HepG2 (cell line): ENCODE measurements around the gene TFEB. TPM values are rescaled to one million over a fixed set of nuclear protein-coding genes. Genes with fewer than 3 reads are reported as not detected.
A peak's percentile ranks its signal among the peaks of the same experiment; 100 is the strongest.

Source experiments
- CBFB ChIP-seq: sonication (generic); formaldehyde crosslinking; IDR thresholded peaks from 2 replicates; pipeline ENCODE4 v1.4.0; 2020; ENCODE audit warnings: missing genetic modification reagents
- GLI4 ChIP-seq: sonication (generic); formaldehyde crosslinking; IDR thresholded peaks from 2 replicates; pipeline ENCODE4 v1.5.1; 2020; ENCODE audit warnings: missing genetic modification reagents, mild to moderate bottlenecking, moderate library complexity, borderline replicate concordance
- HDAC1 ChIP-seq: sonication (generic); formaldehyde crosslinking; IDR thresholded peaks from 2 replicates; pipeline ENCODE4 v1.5.1; 2020; ENCODE audit warnings: mild to moderate bottlenecking, missing genetic modification reagents
- MED1 ChIP-seq: sonication (generic); formaldehyde crosslinking; IDR thresholded peaks from 2 replicates; pipeline ENCODE4 v1.4.0; 2020; ENCODE audit warnings: missing genetic modification reagents
- NRL ChIP-seq: sonication (generic); formaldehyde crosslinking; IDR thresholded peaks from 2 replicates; pipeline ENCODE4 v1.5.0; 2020; ENCODE audit warnings: missing genetic modification reagents, mild to moderate bottlenecking, moderate library complexity, borderline replicate concordance
- POLR2AphosphoS5 ChIP-seq: IDR thresholded peaks from 2 replicates; pipeline ENCODE4 v1.6.1; 2012; ENCODE audit warnings: low read depth, low read length
- RELA ChIP-seq: sonication (generic); formaldehyde crosslinking; IDR thresholded peaks from 2 replicates; pipeline ENCODE4 v1.4.0; 2020; ENCODE audit warnings: missing genetic modification reagents
- RORA ChIP-seq: sonication (generic); formaldehyde crosslinking; IDR thresholded peaks from 2 replicates; pipeline ENCODE4 v1.5.0; 2020; ENCODE audit warnings: mild to moderate bottlenecking, missing genetic modification reagents, moderate library complexity
- TAF1 ChIP-seq: sonication (generic); formaldehyde crosslinking; IDR thresholded peaks from 2 replicates; pipeline ENCODE4 v1.4.0; 2020; ENCODE audit warnings: missing genetic modification reagents
- TCF7L2 ChIP-seq: IDR thresholded peaks from 2 replicates; pipeline ENCODE4 v1.6.1; 2011; ENCODE audit warnings: mild to moderate bottlenecking, low read depth, low read length, moderate library complexity
- ZBTB3 ChIP-seq: sonication (generic); formaldehyde crosslinking; IDR thresholded peaks from 2 replicates; pipeline ENCODE4 v1.4.0; 2020; ENCODE audit warnings: low read depth, mild to moderate bottlenecking, moderate library complexity, missing genetic modification reagents, borderline replicate concordance
- ZBTB8A ChIP-seq: sonication (generic); formaldehyde crosslinking; IDR thresholded peaks from 2 replicates; pipeline ENCODE4 v1.4.0; 2020; ENCODE audit warnings: mild to moderate bottlenecking, low read depth, missing genetic modification reagents, borderline replicate concordance
- ZFP36L1 ChIP-seq: sonication (generic); formaldehyde crosslinking; IDR thresholded peaks from 2 replicates; pipeline ENCODE4 v1.8.0; 2022; ENCODE audit warnings: mild to moderate bottlenecking, missing genetic modification reagents, moderate library complexity
- ZNF235 ChIP-seq: sonication (generic); formaldehyde crosslinking; IDR thresholded peaks from 2 replicates; pipeline ENCODE4 v1.8.1; 2023; ENCODE audit warnings: mild to moderate bottlenecking, missing genetic modification reagents, borderline replicate concordance
- ZNF616 ChIP-seq: sonication (generic); formaldehyde crosslinking; IDR thresholded peaks from 2 replicates; pipeline ENCODE4 v1.5.0; 2020; ENCODE audit warnings: low read depth, mild to moderate bottlenecking, missing genetic modification reagents
- polyA plus RNA-seq, 8 experiments: library from polyadenylated mRNA; depleted of rRNA in 3 of 8; stranded (reverse) in 7 of 8; unstranded in 1 of 8; fragments of >200 nt; fragmentation: Illumina TruSeq in 4 of 8; extraction: Trizol in 4 of 8; gene quantifications; 2 replicates each; pipeline versions ENCODE4 v1.2.1 to v1.2.3, GENCODE V29; 2011 to 2016; ENCODE audit warnings: low read depth in 4 of 8, missing spikeins in 1 of 8, mixed read lengths in 1 of 8; ENCODE audit not compliant: insufficient read depth in 1 of 8
- total RNA-seq, 5 experiments: library from RNA; depleted of rRNA; stranded (reverse); fragments of >200 nt; fragmentation: Illumina TruSeq; extraction: Trizol; gene quantifications; 2 replicates each; pipeline ENCODE4 v1.2.3, GENCODE V29; 2016; ENCODE audit warnings: low read depth in 1 of 5
- TF ChIP-seq, protein P1 (sequence below): sonication (generic); formaldehyde crosslinking; IDR thresholded peaks from 2 replicates; pipeline ENCODE4 v1.5.0; 2020; ENCODE audit warnings: mild to moderate bottlenecking, missing genetic modification reagents
- TF ChIP-seq, protein P2 (sequence below): sonication (generic); formaldehyde crosslinking; IDR thresholded peaks from 2 replicates; pipeline ENCODE4 v1.4.0; 2020; ENCODE audit warnings: missing genetic modification reagents
- TF ChIP-seq, protein P3 (sequence below), 2 experiments: sonication (generic) in 1 of 2; formaldehyde crosslinking in 1 of 2; IDR thresholded peaks; 2 replicates each; pipeline versions ENCODE4 v1.6.1 to v1.9.0; 2014 to 2022; ENCODE audit warnings: antibody characterized with exemption in 1 of 2, borderline replicate concordance in 1 of 2, inconsistent platforms in 1 of 2, low read depth in 1 of 2, missing genetic modification reagents in 1 of 2

The TFEB gene
- total and polyA plus RNA-seq, 2 of the 13 experiments (the other 11 are each of a cell fraction or from before 2014, with no cell fraction given) = 13.3 to 18.7 TPM

DNA sequence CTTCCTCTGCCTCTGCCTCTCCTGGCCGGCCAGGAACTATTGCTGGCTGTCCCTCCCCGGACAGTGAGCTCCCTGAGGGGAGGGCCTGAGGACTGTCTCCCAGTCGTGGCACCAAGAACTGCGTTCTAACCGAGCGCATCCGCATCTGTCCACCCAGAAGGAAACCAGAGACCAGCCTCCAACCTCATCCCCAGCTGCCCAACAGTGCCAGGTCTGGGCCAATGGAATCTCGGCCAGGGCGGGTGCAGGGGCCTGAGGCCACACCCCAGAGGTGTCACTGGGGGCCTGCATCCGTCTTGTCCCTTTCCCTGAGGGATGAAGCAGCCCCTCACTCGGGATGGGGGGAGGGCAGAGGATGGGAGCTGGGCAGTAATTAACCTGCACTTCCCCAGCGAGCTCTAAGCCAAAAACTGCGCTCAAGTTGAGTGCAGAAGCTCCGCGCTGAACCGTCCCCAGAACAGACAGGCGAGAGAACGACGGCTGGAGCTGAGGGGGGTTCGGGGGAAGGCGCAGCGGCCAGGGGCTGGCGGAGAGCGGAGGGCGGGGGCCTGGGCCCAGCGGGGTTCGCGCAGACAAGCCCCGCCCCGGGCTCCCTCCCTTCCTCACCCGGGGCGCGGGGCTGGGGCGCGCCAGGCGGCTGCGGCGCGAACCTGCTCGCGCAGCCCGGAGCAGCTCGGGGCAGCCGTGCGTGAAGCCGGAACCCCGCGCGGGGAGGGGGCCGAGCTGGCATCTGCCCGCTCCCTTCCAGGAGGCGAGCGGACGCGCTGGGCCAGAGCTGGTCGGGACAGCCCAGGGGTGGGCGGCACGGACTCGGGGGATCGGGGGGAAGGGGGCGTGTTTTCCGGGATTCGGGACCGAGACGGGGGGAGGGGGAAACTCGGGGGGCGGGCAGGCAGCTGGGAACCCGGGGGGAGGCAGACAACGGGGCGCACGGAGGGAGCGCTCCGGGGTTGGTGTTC is 1.4 kb downstream of the TFEB start (continued):
- TF ChIP-seq ZBTB8A (CRISPR knock-in tag) = no peak
- TF ChIP-seq, protein P1, sequence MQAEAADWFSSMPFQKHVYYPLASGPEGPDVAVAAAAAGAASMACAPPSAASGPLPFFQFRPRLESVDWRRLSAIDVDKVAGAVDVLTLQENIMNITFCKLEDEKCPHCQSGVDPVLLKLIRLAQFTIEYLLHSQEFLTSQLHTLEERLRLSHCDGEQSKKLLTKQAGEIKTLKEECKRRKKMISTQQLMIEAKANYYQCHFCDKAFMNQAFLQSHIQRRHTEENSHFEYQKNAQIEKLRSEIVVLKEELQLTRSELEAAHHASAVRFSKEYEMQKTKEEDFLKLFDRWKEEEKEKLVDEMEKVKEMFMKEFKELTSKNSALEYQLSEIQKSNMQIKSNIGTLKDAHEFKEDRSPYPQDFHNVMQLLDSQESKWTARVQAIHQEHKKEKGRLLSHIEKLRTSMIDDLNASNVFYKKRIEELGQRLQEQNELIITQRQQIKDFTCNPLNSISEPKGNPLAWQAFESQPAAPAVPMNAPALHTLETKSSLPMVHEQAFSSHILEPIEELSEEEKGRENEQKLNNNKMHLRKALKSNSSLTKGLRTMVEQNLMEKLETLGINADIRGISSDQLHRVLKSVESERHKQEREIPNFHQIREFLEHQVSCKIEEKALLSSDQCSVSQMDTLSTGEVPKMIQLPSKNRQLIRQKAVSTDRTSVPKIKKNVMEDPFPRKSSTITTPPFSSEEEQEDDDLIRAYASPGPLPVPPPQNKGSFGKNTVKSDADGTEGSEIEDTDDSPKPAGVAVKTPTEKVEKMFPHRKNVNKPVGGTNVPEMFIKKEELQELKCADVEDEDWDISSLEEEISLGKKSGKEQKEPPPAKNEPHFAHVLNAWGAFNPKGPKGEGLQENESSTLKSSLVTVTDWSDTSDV (CRISPR knock-in tag) = 0 out of 2 replicates have a peak, but pooled peaks have one; percentile 87
- no peak for TF ChIP-seq RORA (CRISPR knock-in tag)
- TF ChIP-seq TCF7L2 = no peak
- no peak for TF ChIP-seq RELA (CRISPR knock-in tag)
- peak; percentile 59; the same call in 1 of the 2 replicates for TF ChIP-seq TAF1 (CRISPR knock-in tag)
- peak; percentile 97; the same call in 1 of the 2 replicates for TF ChIP-seq NRL (CRISPR knock-in tag)
- peak; percentile 88 for TF ChIP-seq GLI4 (CRISPR knock-in tag)
- TF ChIP-seq, protein P2, sequence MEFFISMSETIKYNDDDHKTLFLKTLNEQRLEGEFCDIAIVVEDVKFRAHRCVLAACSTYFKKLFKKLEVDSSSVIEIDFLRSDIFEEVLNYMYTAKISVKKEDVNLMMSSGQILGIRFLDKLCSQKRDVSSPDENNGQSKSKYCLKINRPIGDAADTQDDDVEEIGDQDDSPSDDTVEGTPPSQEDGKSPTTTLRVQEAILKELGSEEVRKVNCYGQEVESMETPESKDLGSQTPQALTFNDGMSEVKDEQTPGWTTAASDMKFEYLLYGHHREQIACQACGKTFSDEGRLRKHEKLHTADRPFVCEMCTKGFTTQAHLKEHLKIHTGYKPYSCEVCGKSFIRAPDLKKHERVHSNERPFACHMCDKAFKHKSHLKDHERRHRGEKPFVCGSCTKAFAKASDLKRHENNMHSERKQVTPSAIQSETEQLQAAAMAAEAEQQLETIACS (CRISPR knock-in tag) = no peak; the same call in 1 of the 2 replicates
- TF ChIP-seq MED1 (CRISPR knock-in tag) = no peak; the same call in 1 of the 2 replicates
- TF ChIP-seq CBFB (CRISPR knock-in tag) = 0 out of 2 replicates have a peak, but pooled peaks have one; percentile 12
- TF ChIP-seq HDAC1 (CRISPR knock-in tag) = peak; percentile 62; the same call in 1 of the 2 replicates
- TF ChIP-seq ZNF235 (CRISPR knock-in tag) = peak; percentile 64; the same call in 1 of the 2 replicates
- no peak for TF ChIP-seq ZFP36L1
- TF ChIP-seq, protein P3, sequence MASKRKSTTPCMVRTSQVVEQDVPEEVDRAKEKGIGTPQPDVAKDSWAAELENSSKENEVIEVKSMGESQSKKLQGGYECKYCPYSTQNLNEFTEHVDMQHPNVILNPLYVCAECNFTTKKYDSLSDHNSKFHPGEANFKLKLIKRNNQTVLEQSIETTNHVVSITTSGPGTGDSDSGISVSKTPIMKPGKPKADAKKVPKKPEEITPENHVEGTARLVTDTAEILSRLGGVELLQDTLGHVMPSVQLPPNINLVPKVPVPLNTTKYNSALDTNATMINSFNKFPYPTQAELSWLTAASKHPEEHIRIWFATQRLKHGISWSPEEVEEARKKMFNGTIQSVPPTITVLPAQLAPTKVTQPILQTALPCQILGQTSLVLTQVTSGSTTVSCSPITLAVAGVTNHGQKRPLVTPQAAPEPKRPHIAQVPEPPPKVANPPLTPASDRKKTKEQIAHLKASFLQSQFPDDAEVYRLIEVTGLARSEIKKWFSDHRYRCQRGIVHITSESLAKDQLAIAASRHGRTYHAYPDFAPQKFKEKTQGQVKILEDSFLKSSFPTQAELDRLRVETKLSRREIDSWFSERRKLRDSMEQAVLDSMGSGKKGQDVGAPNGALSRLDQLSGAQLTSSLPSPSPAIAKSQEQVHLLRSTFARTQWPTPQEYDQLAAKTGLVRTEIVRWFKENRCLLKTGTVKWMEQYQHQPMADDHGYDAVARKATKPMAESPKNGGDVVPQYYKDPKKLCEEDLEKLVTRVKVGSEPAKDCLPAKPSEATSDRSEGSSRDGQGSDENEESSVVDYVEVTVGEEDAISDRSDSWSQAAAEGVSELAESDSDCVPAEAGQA (IDR thresholded peaks at IDR 0.05; ENCODE audit: low read depth) = no peak
- TF ChIP-seq, protein P3 (CRISPR knock-in tag; IDR thresholded peaks at IDR 0.05; ENCODE audit: borderline replicate concordance) = no peak
- no peak; the same call in 1 of the 2 replicates for TF ChIP-seq ZBTB3 (CRISPR knock-in tag)
- no peak for TF ChIP-seq POLR2AphosphoS5
- no peak for TF ChIP-seq ZNF616 (CRISPR knock-in tag)
